KMS-11 (cell line): Measurements from ENCODE around the gene NTSR2.

ENCODE experiments used
- H2AFZ ChIP-seq: fragments of 200-600 bp; sonication (generic); 2 replicates; pipeline ENCODE4 v1.6.1; 2016; ENCODE audit warnings: antibody characterized with exemption, mixed run types, low read depth
- H3K27ac ChIP-seq: fragments of 200-600 bp; sonication (generic); 2 replicates; pipeline ENCODE4 v1.6.1; 2016; ENCODE audit warnings: mild to moderate bottlenecking, mixed run types
- H3K27me3 ChIP-seq: fragments of 200-600 bp; sonication (generic); 2 replicates; pipeline ENCODE4 v1.6.1; 2017; ENCODE audit warnings: mild to moderate bottlenecking, low read depth, mixed run types, moderate library complexity; ENCODE audit not compliant: insufficient read depth
- H3K36me3 ChIP-seq: fragments of 200-600 bp; sonication (generic); 2 replicates; pipeline ENCODE4 v1.6.1; 2017; ENCODE audit warnings: mild to moderate bottlenecking, mixed run types; ENCODE audit not compliant: insufficient read depth
- H3K4me1 ChIP-seq: fragments of 200-600 bp; sonication (generic); 2 replicates; pipeline ENCODE4 v1.6.1; 2016; ENCODE audit warnings: mild to moderate bottlenecking, low read depth, mixed run types; ENCODE audit not compliant: poor library complexity, severe bottlenecking
- H3K4me2 ChIP-seq: fragments of 200-600 bp; sonication (generic); 2 replicates; pipeline ENCODE4 v1.7.0; 2016; ENCODE audit warnings: mild to moderate bottlenecking, mixed run types
- H3K4me3 ChIP-seq: fragments of 200-600 bp; sonication (generic); IDR thresholded peaks from 2 replicates; pipeline ENCODE4 v1.6.1; 2017; ENCODE audit warnings: low read depth, low read length, mixed read lengths; ENCODE audit not compliant: insufficient read depth
- H3K79me2 ChIP-seq: fragments of 200-600 bp; sonication (generic); 2 replicates; pipeline ENCODE4 v1.6.1; 2016; ENCODE audit warnings: low read depth, mixed run types; ENCODE audit not compliant: insufficient read depth
- H3K9ac ChIP-seq: fragments of 200-600 bp; sonication (generic); 2 replicates; pipeline ENCODE4 v1.6.1; 2016; ENCODE audit warnings: mild to moderate bottlenecking, mixed run types
- H4K20me1 ChIP-seq: fragments of 200-600 bp; sonication (generic); 2 replicates; pipeline ENCODE4 v1.6.1; 2016; ENCODE audit warnings: mild to moderate bottlenecking, mixed run types; ENCODE audit not compliant: insufficient read depth
- TF ChIP-seq, protein P1 (sequence below): fragments of 200-600 bp; sonication (generic); conservative IDR thresholded peaks from 2 replicates; pipeline ENCODE4 v1.6.1; 2017; ENCODE audit warnings: low read depth, mild to moderate bottlenecking, antibody characterized with exemption, low read length, moderate library complexity, mixed read lengths

NTSR2 gene

DNA sequence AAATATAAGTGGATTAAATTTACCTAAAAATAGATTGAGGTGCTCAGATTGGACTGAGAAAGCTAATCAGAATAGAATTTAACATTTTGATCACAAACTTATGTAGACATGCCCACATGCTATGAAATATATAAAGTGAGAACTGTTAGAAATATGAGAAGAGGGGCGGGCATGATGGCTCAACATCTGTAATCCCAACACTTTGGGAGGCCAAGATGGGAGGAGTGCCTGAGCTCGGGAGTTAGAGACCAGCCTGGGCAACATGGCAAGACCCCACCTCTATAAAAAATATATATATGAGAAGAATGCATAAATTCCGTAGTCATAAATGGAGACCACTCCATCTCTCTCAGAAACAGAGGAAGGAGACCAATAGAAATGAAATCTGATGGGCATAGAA, 25.7 kb downstream of the NTSR2 start:
- Histone ChIP-seq H3K9ac (no peak overlapping the region), H3K27me3 (no peaks in the 10 kb centered on the region), H3K27ac (no peak overlapping the region), H2AFZ (no peak overlapping the region), H3K4me1 (no peaks in the 10 kb centered on the region), H4K20me1 (no peaks in the 10 kb centered on the region), H3K4me2 (no peak overlapping the region), H3K36me3 (no peaks in the 10 kb centered on the region), H3K4me3 (no peak overlapping the region), H3K79me2 (no peaks in the 10 kb centered on the region)
- TF ChIP-seq, protein P1, sequence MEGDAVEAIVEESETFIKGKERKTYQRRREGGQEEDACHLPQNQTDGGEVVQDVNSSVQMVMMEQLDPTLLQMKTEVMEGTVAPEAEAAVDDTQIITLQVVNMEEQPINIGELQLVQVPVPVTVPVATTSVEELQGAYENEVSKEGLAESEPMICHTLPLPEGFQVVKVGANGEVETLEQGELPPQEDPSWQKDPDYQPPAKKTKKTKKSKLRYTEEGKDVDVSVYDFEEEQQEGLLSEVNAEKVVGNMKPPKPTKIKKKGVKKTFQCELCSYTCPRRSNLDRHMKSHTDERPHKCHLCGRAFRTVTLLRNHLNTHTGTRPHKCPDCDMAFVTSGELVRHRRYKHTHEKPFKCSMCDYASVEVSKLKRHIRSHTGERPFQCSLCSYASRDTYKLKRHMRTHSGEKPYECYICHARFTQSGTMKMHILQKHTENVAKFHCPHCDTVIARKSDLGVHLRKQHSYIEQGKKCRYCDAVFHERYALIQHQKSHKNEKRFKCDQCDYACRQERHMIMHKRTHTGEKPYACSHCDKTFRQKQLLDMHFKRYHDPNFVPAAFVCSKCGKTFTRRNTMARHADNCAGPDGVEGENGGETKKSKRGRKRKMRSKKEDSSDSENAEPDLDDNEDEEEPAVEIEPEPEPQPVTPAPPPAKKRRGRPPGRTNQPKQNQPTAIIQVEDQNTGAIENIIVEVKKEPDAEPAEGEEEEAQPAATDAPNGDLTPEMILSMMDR = no peak

GRCh38 chr2:11642972-11643371, 27.0 kb downstream of the NTSR2 start:
- TF ChIP-seq, protein P1 = no peak
- no peak overlapping the region for H3K9ac ChIP-seq

DNA sequence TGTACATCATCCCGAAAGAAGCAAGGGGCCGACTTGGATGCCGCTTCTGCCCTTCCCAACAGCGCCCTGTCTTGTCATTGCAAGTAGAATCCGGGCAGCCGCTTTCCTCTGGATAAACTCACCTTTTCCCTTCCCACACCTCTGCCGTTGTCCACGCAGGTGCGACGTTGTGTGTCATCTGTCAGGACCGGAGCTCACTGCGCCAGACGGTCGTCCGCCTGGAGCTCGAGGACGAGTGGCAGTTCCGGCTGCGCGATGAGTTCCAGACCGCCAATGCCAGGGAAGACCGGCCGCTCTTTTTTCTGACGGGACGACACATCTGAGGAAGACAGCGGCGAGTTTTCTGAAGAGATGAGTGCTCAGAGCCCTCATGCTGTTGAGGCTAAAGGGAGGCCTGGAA, 29.9 kb downstream of the NTSR2 start:
- H3K4me1 ChIP-seq = no peaks in the 10 kb centered on the region
- H3K79me2 ChIP-seq = no peaks in the 10 kb centered on the region
- no peak overlapping the region for H3K4me3 ChIP-seq
- no peak overlapping the region for H3K4me2 ChIP-seq
- H3K36me3 ChIP-seq = no peaks in the 10 kb centered on the region
- H3K27me3 ChIP-seq = no peaks in the 10 kb centered on the region
- H4K20me1 ChIP-seq = no peaks in the 10 kb centered on the region
- TF ChIP-seq, protein P1 = no peak
- H2AFZ ChIP-seq = no peak overlapping the region
- H3K27ac ChIP-seq = no peak overlapping the region
- H3K9ac ChIP-seq = no peak overlapping the region

More at GRCh38 chr2:11642972-11643371, 27.0 kb downstream of the NTSR2 start:
- Histone ChIP-seq H3K79me2 (no peaks in the 10 kb centered on the region), H3K36me3 (no peaks in the 10 kb centered on the region), H4K20me1 (no peaks in the 10 kb centered on the region), H3K27ac (no peak overlapping the region), H3K27me3 (no peaks in the 10 kb centered on the region), H2AFZ (no peak overlapping the region), H3K4me2 (no peak overlapping the region), H3K4me1 (no peaks in the 10 kb centered on the region), H3K4me3 (no peak overlapping the region)

DNA sequence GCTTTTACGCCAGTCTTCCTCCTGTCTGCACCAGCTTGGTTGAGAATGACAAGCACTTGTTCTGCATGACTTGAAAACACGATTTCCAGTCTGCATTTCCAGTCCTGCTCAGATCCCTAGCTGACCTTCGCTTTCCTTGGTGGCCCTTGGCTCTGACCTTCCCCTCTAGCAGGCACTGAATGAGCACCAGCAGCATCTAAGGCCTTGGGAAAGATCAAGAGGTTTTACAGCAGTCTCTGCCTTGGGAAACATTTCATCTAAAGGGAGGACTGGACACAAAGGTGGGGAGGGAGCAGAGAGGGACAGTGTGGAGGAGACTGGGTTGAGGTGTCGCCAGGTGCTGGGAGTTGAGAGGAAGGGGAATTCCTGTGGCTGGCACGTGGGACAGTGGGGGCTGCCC, 30.5 kb downstream of the NTSR2 start:
- H3K36me3 ChIP-seq = no peaks in the 10 kb centered on the region
- TF ChIP-seq, protein P1 = no peak
- no peak overlapping the region for H3K27ac ChIP-seq
- no peak overlapping the region for H3K4me2 ChIP-seq
- H3K4me1 ChIP-seq = no peaks in the 10 kb centered on the region
- H3K9ac ChIP-seq = no peak overlapping the region
- no peaks in the 10 kb centered on the region for H3K27me3 ChIP-seq
- no peaks in the 10 kb centered on the region for H3K79me2 ChIP-seq
- no peaks in the 10 kb centered on the region for H4K20me1 ChIP-seq
- H2AFZ ChIP-seq = no peak overlapping the region
- no peak overlapping the region for H3K4me3 ChIP-seq
